Upper lobe of left lung (tissue), 6 donors: Measurements from ENCODE around the gene OPCML. TPM values are rescaled to one million over a fixed set of nuclear protein-coding genes. Genes with fewer than 3 reads are reported as not detected.

Source experiments
- ATAC-seq, 2 donors: fragments of 200-7000 bp; cut with Tn5 transposase; one replicate each; pipeline ENCODE4 v1.9.1; 2022; ENCODE audit warnings: mild to moderate bottlenecking in 2 of 2, moderate library complexity in 2 of 2; ENCODE audit not compliant: low FRiP score in 2 of 2
- DNase-seq, 2 donors: peaks; one replicate each; pipeline ENCODE4 v3.0.0-alpha.2; 2019 to 2020
- H3K27ac ChIP-seq, 4 donors: fragments of 200-600 bp; sonication (generic); one replicate each; pipeline ENCODE4 v1.5.1; 2016 to 2019
- H3K27me3 ChIP-seq, 4 donors: fragments of 200-600 bp; sonication (generic); one replicate each; pipeline ENCODE4 v1.5.1; 2017 to 2019
- H3K36me3 ChIP-seq, 4 donors: fragments of 200-600 bp; sonication (generic); one replicate each; pipeline ENCODE4 v1.5.1; 2016 to 2019
- H3K4me1 ChIP-seq, 4 donors: fragments of 200-600 bp; sonication (generic); one replicate each; pipeline ENCODE4 v1.5.1; 2018 to 2019
- H3K4me3 ChIP-seq, 4 donors: fragments of 200-600 bp; sonication (generic); one replicate each; pipeline ENCODE4 v1.5.1; 2017 to 2019; ENCODE audit warnings: mild to moderate bottlenecking in 2 of 4, moderate library complexity in 1 of 4
- H3K9me3 ChIP-seq, 4 donors: fragments of 200-600 bp; sonication (generic); one replicate each; pipeline ENCODE4 v1.5.1; 2018 to 2019
- CTCF ChIP-seq, 6 experiments: fragments of 450-650 bp in 4 of 6; fragments of 200-600 bp in 2 of 6; sonication (generic) in 2 of 6; IDR thresholded peaks; one replicate each; pipeline ENCODE4 v1.5.1; 2016 to 2019; ENCODE audit warnings: antibody characterized with exemption in 6 of 6
- EP300 ChIP-seq, 4 donors: sonication (generic); formaldehyde crosslinking; IDR thresholded peaks; one replicate each; pipeline ENCODE4 v1.5.1; 2017; ENCODE audit warnings: antibody characterized with exemption in 4 of 4, control low read depth in 2 of 4
- POLR2A ChIP-seq, 4 donors: fragments of 450-650 bp; IDR thresholded peaks; one replicate each; pipeline ENCODE4 v1.5.1; 2016 to 2017; ENCODE audit warnings: antibody characterized with exemption in 4 of 4, mild to moderate bottlenecking in 2 of 4
- POLR2AphosphoS5 ChIP-seq, 2 donors: sonication (generic); formaldehyde crosslinking; IDR thresholded peaks; one replicate each; pipeline ENCODE4 v1.5.1; 2017; ENCODE audit warnings: antibody characterized with exemption in 2 of 2
- WGBS, 2 donors: methylation state at CpG; one replicate each; pipeline ENCODE4 v1.1.5; 2017 to 2018; 5-methylcytosine and 5-hydroxymethylcytosine counted together
- total RNA-seq, 6 donors: library from RNA; depleted of rRNA in 4 of 6; stranded (reverse); fragments of >200 nt in 4 of 6; gene quantifications; one replicate each; pipeline versions ENCODE4 v1.1.0 to v1.2.1, GENCODE V29; 2016 to 2021
- donor health status: DM: no; HTN: no; CAD: no; lungs with moderate emphysema.
- donor health status: DM: no; HTN: yes; CAD: no; lungs with severe emphysema.

The OPCML gene
- total RNA-seq, 6 donors from 2014 or later = 0.10 TPM; not detected in 5

GRCh38 chr11:133086518-133086917, 445.8 kb downstream of the OPCML start:
- no peak overlapping the region for H3K27ac ChIP-seq
- WGBS, 2 donors = 66 to 74% methylated on average over 5 of the region's 5 CpGs
- ATAC-seq = no peak
- no peaks in the 10 kb centered on the region for H3K36me3 ChIP-seq
- peaks cover 0 to 18% (median 2%) of the 10 kb centered on the region in 4 donors for H3K27me3 ChIP-seq
- no peaks in the 10 kb centered on the region for H3K9me3 ChIP-seq
- no peak overlapping the region for H3K4me3 ChIP-seq
- no peak for TF ChIP-seq POLR2AphosphoS5 (IDR thresholded peaks at IDR 0.05)
- TF ChIP-seq EP300 (IDR thresholded peaks at IDR 0.05) = no peak
- no peak for TF ChIP-seq CTCF (IDR thresholded peaks at IDR 0.05)
- no peak for TF ChIP-seq POLR2A (IDR thresholded peaks at IDR 0.05)
- no peak for DNase-seq
- H3K4me1 ChIP-seq = peaks cover 5 to 13% (median 7%) of the 10 kb centered on the region in 4 donors

GRCh38 chr11:133082841-133083488, 449.3 kb downstream of the OPCML start:
- H3K27ac ChIP-seq = no peak overlapping the region
- H3K4me1 ChIP-seq = peaks cover 5 to 13% (median 7%) of the 10 kb centered on the region in 4 donors
- ATAC-seq (peak; percentile 86 to 97), DNase-seq (peak; percentile 67 to 95)
- no peaks in the 10 kb centered on the region for H3K9me3 ChIP-seq
- WGBS, 2 donors = 5% methylated on average over 52 of the region's 71 CpGs; no CpG with 5 or more reads in 1 of the 2 donors
- H3K27me3 ChIP-seq = peaks cover 0 to 18% (median 2%) of the 10 kb centered on the region in 4 donors
- no peaks in the 10 kb centered on the region for H3K36me3 ChIP-seq
- peak overlapping the region; percentile 25 to 50 (median 38) for H3K4me3 ChIP-seq
- TF ChIP-seq CTCF (IDR thresholded peaks at IDR 0.05) (peak; percentile 95 to 100 (median 99)), EP300 (IDR thresholded peaks at IDR 0.05) (no peak), POLR2AphosphoS5 (IDR thresholded peaks at IDR 0.05) (no peak), POLR2A (IDR thresholded peaks at IDR 0.05) (no peak)

GRCh38 chr11:133082453-133082781, 449.9 kb downstream of the OPCML start:
- Histone ChIP-seq H3K36me3 (no peaks in the 10 kb centered on the region), H3K27ac (no peak overlapping the region), H3K27me3 (peaks cover 0 to 18% (median 2%) of the 10 kb centered on the region in 4 donors), H3K4me3 (peak overlapping the region in 3 of 4 donors; percentile 31 to 50 (median 45)), H3K4me1 (peaks cover 5 to 13% (median 7%) of the 10 kb centered on the region in 4 donors), H3K9me3 (no peaks in the 10 kb centered on the region)
- 43 to 71% methylated on average over 1 of the region's 23 CpGs for WGBS, 2 donors
- TF ChIP-seq CTCF (IDR thresholded peaks at IDR 0.05) (no peak), POLR2AphosphoS5 (IDR thresholded peaks at IDR 0.05) (no peak), EP300 (IDR thresholded peaks at IDR 0.05) (no peak), POLR2A (IDR thresholded peaks at IDR 0.05) (no peak)
- no peak for ATAC-seq
- DNase-seq = no peak

- H3K27me3 ChIP-seq = peaks cover 0 to 18% (median 2%) of the 10 kb centered on the region in 4 donors
- DNase-seq (peak in 1 of 2 donors; percentile 71), ATAC-seq (peak in 1 of 2 donors; percentile 20)
- H3K36me3 ChIP-seq = no peaks in the 10 kb centered on the region
- TF ChIP-seq POLR2A (IDR thresholded peaks at IDR 0.05) = no peak
- TF ChIP-seq EP300 (IDR thresholded peaks at IDR 0.05) = no peak
- no peak for TF ChIP-seq CTCF (IDR thresholded peaks at IDR 0.05)
- no peak for TF ChIP-seq POLR2AphosphoS5 (IDR thresholded peaks at IDR 0.05)
- no peak overlapping the region for H3K4me3 ChIP-seq
- H3K4me1 ChIP-seq = peaks cover 5 to 13% (median 7%) of the 10 kb centered on the region in 4 donors
- 56 to 81% methylated on average over 23 to 28 of the region's 43 CpGs for WGBS, 2 donors
- H3K27ac ChIP-seq = no peak overlapping the region
- no peaks in the 10 kb centered on the region for H3K9me3 ChIP-seq
Observed at GRCh38 chr11:133081730-133082452, 450.4 kb downstream of the OPCML start.
